GM12865 (cell line): Measurements from ENCODE around the gene ERVW-1.
A peak's percentile ranks its signal among the peaks of the same experiment; 100 is the strongest.

Source experiments
- DNase-seq: peaks from one replicate; pipeline ENCODE4 v3.0.0; 2010; ENCODE audit warnings: low read depth
- H3K4me3 ChIP-seq: 2 replicates; pipeline ENCODE4 v1.5.1; 2011; ENCODE audit warnings: mild to moderate bottlenecking, low read depth, low read length, control low read depth
- CTCF ChIP-seq: IDR thresholded peaks from 2 replicates; pipeline ENCODE4 v1.5.1; 2011; ENCODE audit warnings: low read length, control low read depth, low read depth, inconsistent platforms; ENCODE audit not compliant: insufficient read depth; ENCODE audit errors: missing control alignments

Gene ERVW-1

GRCh38 chr7:92435542-92435941 is 42.2 kb downstream of the ERVW-1 start:
- no peak for DNase-seq
- no peak for TF ChIP-seq CTCF

GRCh38 chr7:92433019-92433418 is 44.7 kb downstream of the ERVW-1 start:
- H3K4me3 ChIP-seq: no peak overlapping the region
- no peak for DNase-seq
- TF ChIP-seq CTCF: no peak

More at GRCh38 chr7:92435542-92435941, 42.2 kb downstream of the ERVW-1 start:
- H3K4me3 ChIP-seq: no peak overlapping the region

- no peak for DNase-seq
- H3K4me3 ChIP-seq: no peak overlapping the region
- no peak for TF ChIP-seq CTCF
These were observed 45.3 kb downstream of the ERVW-1 start for GRCh38 chr7:92432299-92432946.

GRCh38 chr7:92427193-92427592 is 50.6 kb downstream of the ERVW-1 start:
- no peak overlapping the region for H3K4me3 ChIP-seq
- DNase-seq: no peak
- no peak for TF ChIP-seq CTCF

- H3K4me3 ChIP-seq: peak overlapping the region; percentile 55
- DNase-seq: peak; percentile 41
These were observed 52.3 kb downstream of the ERVW-1 start for GRCh38 chr7:92425311-92425947.

GRCh38 chr7:92423710-92424131 is 54.0 kb downstream of the ERVW-1 start:
- no peak for DNase-seq
- no peak overlapping the region for H3K4me3 ChIP-seq
- TF ChIP-seq CTCF: no peak

More at GRCh38 chr7:92425311-92425947, 52.3 kb downstream of the ERVW-1 start:
- no peak for TF ChIP-seq CTCF
